ENCODE results near the gene SETD1B. TPM values are rescaled to one million over a fixed set of nuclear protein-coding genes. Genes with fewer than 3 reads are reported as not detected.

The SETD1B gene
- total RNA-seq, 5 donors from 2014 or later (not counting 1 experiment from before 2014, with no cell fraction given) = 87.7 to 106 (median 96.0) TPM

- POLR2A ChIA-PET = interaction anchor here in 1 of 2 donors (0.6 kb wide), 1 partner anchor 14 kb away, joined by 3 read pairs; no protein-coding TSS in a partner anchor
- Mint-ChIP-seq H3K4me1 (no peaks in the 10 kb centered on the region), H3K9me3 (no peaks in the 10 kb centered on the region), H3K4me3 (no peak overlapping the region), H3K27ac (no peak overlapping the region), H3K36me3 (peaks cover 3% of the 10 kb centered on the region), H3K27me3 (no peaks in the 10 kb centered on the region)
- WGBS (ENCODE audit: insufficient coverage) = no CpG with 5 or more reads among the region's 5 CpGs
- ATAC-seq (replicated peaks in 1 of 4) = no peak
- Histone ChIP-seq H3K36me3 (ENCODE audit: control insufficient read depth in 2 of 2, extremely low read depth in 1 of 2, insufficient read depth in 1 of 2, low read length in 1 of 2) (peaks cover 0 to 4% of the 10 kb centered on the region in 2 donors), H3K9me3 (no peaks in the 10 kb centered on the region), H3K27me3 (replicated peaks in 1 of 2; ENCODE audit: control insufficient read depth in 2 of 2, extremely low read depth in 1 of 2, insufficient read depth in 2 of 2, low read length in 1 of 2) (no peaks in the 10 kb centered on the region), H3K27ac (ENCODE audit: low read length) (no peak overlapping the region), H3K4me1 (ENCODE audit: control insufficient read depth in 1 of 2, extremely low read depth in 1 of 2, insufficient read depth in 2 of 2, low read length in 2 of 2) (no peaks in the 10 kb centered on the region), H3K4me3 (ENCODE audit: control insufficient read depth in 1 of 2, extremely low read depth in 1 of 2, low read length in 1 of 2) (no peak overlapping the region)
- CTCF ChIA-PET = no interaction called here
- no peak for DNase-seq
These were observed 38.2 kb upstream of the SETD1B start for GRCh38 chr12:121765573-121765972.

GRCh38 chr12:121766290-121767039 is 37.3 kb upstream of the SETD1B start:
- no peak overlapping the region for H3K27ac ChIP-seq (ENCODE audit: low read length)
- no peaks in the 10 kb centered on the region for H3K4me1 ChIP-seq (ENCODE audit: control insufficient read depth in 1 of 2, extremely low read depth in 1 of 2, insufficient read depth in 2 of 2, low read length in 2 of 2)
- H3K9me3 ChIP-seq = no peaks in the 10 kb centered on the region
- H3K4me3 ChIP-seq (ENCODE audit: control insufficient read depth in 1 of 2, extremely low read depth in 1 of 2, low read length in 1 of 2) = no peak overlapping the region
- peaks cover 0 to 4% of the 10 kb centered on the region in 2 donors for H3K36me3 ChIP-seq (ENCODE audit: control insufficient read depth in 2 of 2, extremely low read depth in 1 of 2, insufficient read depth in 1 of 2, low read length in 1 of 2)
- ChIA-PET POLR2A (no interaction called here), CTCF (no interaction called here)
- 89% methylated on average over 5 of the region's 5 CpGs for WGBS (ENCODE audit: insufficient coverage)
- H3K27me3 ChIP-seq (replicated peaks in 1 of 2; ENCODE audit: control insufficient read depth in 2 of 2, extremely low read depth in 1 of 2, insufficient read depth in 2 of 2, low read length in 1 of 2) = no peaks in the 10 kb centered on the region
- Mint-ChIP-seq H3K36me3 (peaks cover 3% of the 10 kb centered on the region), H3K27me3 (no peaks in the 10 kb centered on the region), H3K9me3 (no peaks in the 10 kb centered on the region), H3K4me3 (no peak overlapping the region), H3K4me1 (no peaks in the 10 kb centered on the region), H3K27ac (no peak overlapping the region)
- DNase-seq (no peak), ATAC-seq (replicated peaks in 1 of 4) (no peak)

DNA sequence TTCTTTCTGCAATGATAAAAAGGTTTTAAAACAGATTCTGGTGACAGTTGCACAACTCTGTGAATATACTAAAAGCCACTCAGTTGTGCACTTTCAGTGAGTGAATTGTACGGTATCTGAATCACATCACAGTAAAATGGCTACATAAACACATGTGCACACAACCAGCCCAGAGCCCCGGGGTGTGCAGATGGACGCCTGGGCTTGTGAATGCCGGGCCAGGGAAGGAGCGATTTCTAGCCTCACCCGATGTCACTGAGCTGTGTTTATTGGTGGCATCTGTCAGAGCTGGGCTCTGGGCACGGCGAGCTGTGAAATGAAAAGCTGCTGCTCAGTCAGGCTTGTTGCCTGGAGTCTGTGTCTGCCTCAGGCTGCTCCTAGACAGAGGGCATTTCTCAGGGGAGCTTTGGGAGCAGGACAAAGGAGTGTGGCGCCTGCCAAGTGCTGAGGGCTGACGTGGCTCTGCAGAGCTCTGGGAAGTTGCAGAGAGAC is 36.2 kb upstream of the SETD1B start:
- ChIA-PET POLR2A (interaction anchor here in 1 of 2 donors (0.7 kb wide), 1 partner anchor 25 kb away, joined by 3 read pairs; no protein-coding TSS in a partner anchor), CTCF (interaction anchor here in 1 of 2 donors (1.0 kb wide), 1 partner anchor 27 kb away, joined by 3 read pairs; no protein-coding TSS in a partner anchor)
- H3K9me3 Mint-ChIP-seq = no peaks in the 10 kb centered on the region
- 87% methylated on average over 8 of the region's 10 CpGs for WGBS (ENCODE audit: insufficient coverage)
- Histone ChIP-seq H3K4me1 (ENCODE audit: control insufficient read depth in 1 of 2, extremely low read depth in 1 of 2, insufficient read depth in 2 of 2, low read length in 2 of 2) (no peaks in the 10 kb centered on the region), H3K27ac (ENCODE audit: low read length) (no peak overlapping the region), H3K36me3 (ENCODE audit: control insufficient read depth in 2 of 2, extremely low read depth in 1 of 2, insufficient read depth in 1 of 2, low read length in 1 of 2) (peaks cover 0 to 4% of the 10 kb centered on the region in 2 donors), H3K9me3 (no peaks in the 10 kb centered on the region), H3K4me3 (ENCODE audit: control insufficient read depth in 1 of 2, extremely low read depth in 1 of 2, low read length in 1 of 2) (no peak overlapping the region), H3K27me3 (replicated peaks in 1 of 2; ENCODE audit: control insufficient read depth in 2 of 2, extremely low read depth in 1 of 2, insufficient read depth in 2 of 2, low read length in 1 of 2) (no peaks in the 10 kb centered on the region)
- ATAC-seq (replicated peaks in 1 of 4) (no peak), DNase-seq (no peak)
- no peak overlapping the region for H3K27ac Mint-ChIP-seq
- no peaks in the 10 kb centered on the region for H3K36me3 Mint-ChIP-seq
- H3K27me3 Mint-ChIP-seq = no peaks in the 10 kb centered on the region
- H3K4me1 Mint-ChIP-seq = no peaks in the 10 kb centered on the region
- no peak overlapping the region for H3K4me3 Mint-ChIP-seq

GRCh38 chr12:121769297-121769830 is 34.4 kb upstream of the SETD1B start:
- Mint-ChIP-seq H3K4me1 (peaks cover 7 to 8% (median 8%) of the 10 kb centered on the region in 3 donors), H3K36me3 (no peaks in the 10 kb centered on the region), H3K27me3 (no peaks in the 10 kb centered on the region), H3K4me3 (no peak overlapping the region), H3K9me3 (no peaks in the 10 kb centered on the region), H3K27ac (no peak overlapping the region)
- no peaks in the 10 kb centered on the region for H3K27me3 ChIP-seq (replicated peaks in 1 of 2; ENCODE audit: control insufficient read depth in 2 of 2, extremely low read depth in 1 of 2, insufficient read depth in 2 of 2, low read length in 1 of 2)
- no peak overlapping the region for H3K4me3 ChIP-seq (ENCODE audit: control insufficient read depth in 1 of 2, extremely low read depth in 1 of 2, low read length in 1 of 2)
- ChIA-PET CTCF (interaction anchor here (0.5 to 0.8 kb wide), 3 partner anchors 16 to 846 kb away, joined by 3 read pairs; no protein-coding TSS in a partner anchor), POLR2A (no interaction called here)
- H3K4me1 ChIP-seq (ENCODE audit: control insufficient read depth in 1 of 2, extremely low read depth in 1 of 2, insufficient read depth in 2 of 2, low read length in 2 of 2) = peaks cover 0 to 8% of the 10 kb centered on the region in 2 experiments
- no peak for ATAC-seq (replicated peaks in 1 of 4)
- no peak for DNase-seq
- H3K27ac ChIP-seq (ENCODE audit: low read length) = no peak overlapping the region
- no peaks in the 10 kb centered on the region for H3K9me3 ChIP-seq
- H3K36me3 ChIP-seq (ENCODE audit: control insufficient read depth in 2 of 2, extremely low read depth in 1 of 2, insufficient read depth in 1 of 2, low read length in 1 of 2) = peaks cover 0 to 4% of the 10 kb centered on the region in 2 donors
- WGBS (ENCODE audit: insufficient coverage) = 84% methylated on average over 8 of the region's 9 CpGs

DNA sequence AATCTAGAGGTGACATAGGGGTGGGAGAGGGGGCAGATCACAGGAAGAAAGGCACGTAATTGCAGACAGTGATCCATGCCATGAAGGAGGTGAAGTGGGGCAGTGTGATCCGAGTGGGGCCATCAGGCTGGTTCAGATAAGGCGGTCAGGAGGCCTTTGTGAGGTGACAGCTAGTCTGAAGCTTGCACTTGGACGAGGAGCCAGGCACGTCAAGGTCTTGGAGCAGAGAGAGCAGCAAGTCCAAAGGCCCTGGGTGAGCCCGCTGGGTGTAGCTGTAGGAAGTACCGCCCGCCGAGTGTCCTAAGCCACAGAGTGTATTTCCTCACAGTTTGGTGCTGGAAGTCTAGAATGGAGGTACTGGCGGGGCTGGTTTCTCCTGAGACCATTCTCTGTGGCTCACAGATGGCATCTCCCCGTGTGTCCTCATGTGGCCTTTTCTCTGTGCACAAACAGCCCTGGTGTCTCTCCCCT is 33.9 kb upstream of the SETD1B start:
- H3K9me3 ChIP-seq = no peaks in the 10 kb centered on the region
- no peaks in the 10 kb centered on the region for H3K9me3 Mint-ChIP-seq
- H3K4me3 ChIP-seq (ENCODE audit: control insufficient read depth in 1 of 2, extremely low read depth in 1 of 2, low read length in 1 of 2) = no peak overlapping the region
- H3K27me3 Mint-ChIP-seq = no peaks in the 10 kb centered on the region
- peaks cover 7 to 8% (median 8%) of the 10 kb centered on the region in 3 donors for H3K4me1 Mint-ChIP-seq
- 89% methylated on average over 11 of the region's 11 CpGs for WGBS (ENCODE audit: insufficient coverage)
- H3K36me3 Mint-ChIP-seq = no peaks in the 10 kb centered on the region
- ChIA-PET POLR2A (no interaction called here), CTCF (no interaction called here)
- no peak overlapping the region for H3K27ac ChIP-seq (ENCODE audit: low read length)
- H3K27me3 ChIP-seq (replicated peaks in 1 of 2; ENCODE audit: control insufficient read depth in 2 of 2, extremely low read depth in 1 of 2, insufficient read depth in 2 of 2, low read length in 1 of 2) = no peaks in the 10 kb centered on the region
- H3K36me3 ChIP-seq (ENCODE audit: control insufficient read depth in 2 of 2, extremely low read depth in 1 of 2, insufficient read depth in 1 of 2, low read length in 1 of 2) = peaks cover 0 to 4% of the 10 kb centered on the region in 2 donors
- H3K4me1 ChIP-seq (ENCODE audit: control insufficient read depth in 1 of 2, extremely low read depth in 1 of 2, insufficient read depth in 2 of 2, low read length in 2 of 2) = peaks cover 0 to 8% of the 10 kb centered on the region in 2 experiments
- ATAC-seq (replicated peaks in 1 of 4) (no peak), DNase-seq (no peak)
- H3K27ac Mint-ChIP-seq = no peak overlapping the region
- H3K4me3 Mint-ChIP-seq = no peak overlapping the region

DNA sequence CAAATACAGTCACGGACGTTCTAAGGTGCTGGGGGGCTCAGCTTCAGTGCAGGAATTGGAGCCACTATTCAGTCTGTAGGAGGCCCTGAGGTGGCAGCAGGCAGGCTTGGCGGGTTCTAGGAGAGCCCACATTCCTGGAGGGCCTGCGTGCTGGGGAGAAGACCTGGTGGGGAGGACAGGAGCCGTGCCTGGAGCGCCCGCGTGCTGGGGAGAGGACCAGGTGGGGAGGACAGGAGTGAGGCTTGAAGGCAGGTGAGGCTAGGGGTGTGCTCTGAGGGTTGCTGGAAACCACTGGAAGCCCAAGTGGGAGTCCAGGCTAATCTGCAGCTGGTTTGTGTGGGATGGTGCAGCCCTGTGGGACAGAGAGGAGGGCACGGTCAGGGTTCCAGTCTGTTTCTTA is 33.4 kb upstream of the SETD1B start:
- POLR2A ChIA-PET = no interaction called here
- Histone ChIP-seq H3K4me1 (ENCODE audit: control insufficient read depth in 1 of 2, extremely low read depth in 1 of 2, insufficient read depth in 2 of 2, low read length in 2 of 2) (peaks cover 0 to 10% of the 10 kb centered on the region in 2 experiments), H3K27ac (ENCODE audit: low read length) (no peak overlapping the region), H3K36me3 (ENCODE audit: control insufficient read depth in 2 of 2, extremely low read depth in 1 of 2, insufficient read depth in 1 of 2, low read length in 1 of 2) (peaks cover 0 to 4% of the 10 kb centered on the region in 2 donors), H3K27me3 (replicated peaks in 1 of 2; ENCODE audit: control insufficient read depth in 2 of 2, extremely low read depth in 1 of 2, insufficient read depth in 2 of 2, low read length in 1 of 2) (no peaks in the 10 kb centered on the region), H3K4me3 (ENCODE audit: control insufficient read depth in 1 of 2, extremely low read depth in 1 of 2, low read length in 1 of 2) (no peak overlapping the region), H3K9me3 (no peaks in the 10 kb centered on the region)
- WGBS (ENCODE audit: insufficient coverage) = 89% methylated on average over 9 of the region's 9 CpGs
- H3K9me3 Mint-ChIP-seq = no peaks in the 10 kb centered on the region
- DNase-seq (no peak), ATAC-seq (replicated peaks in 1 of 4) (no peak)
- no peak overlapping the region for H3K27ac Mint-ChIP-seq
- no peaks in the 10 kb centered on the region for H3K27me3 Mint-ChIP-seq
- H3K4me3 Mint-ChIP-seq = no peak overlapping the region
- peaks cover 7 to 8% (median 8%) of the 10 kb centered on the region in 3 donors for H3K4me1 Mint-ChIP-seq
- no peaks in the 10 kb centered on the region for H3K36me3 Mint-ChIP-seq
- CTCF ChIA-PET = no interaction called here

All from T-cell (primary cell).